ENCODE data around the gene ZNF578.

Gene ZNF578

GRCh38 chr19:52492201-52492993 lies 39.0 kb downstream of the ZNF578 start:
- TF ChIP-seq REST (IDR thresholded peaks at IDR 0.05; ENCODE audit: insufficient read depth in 1 of 2, low read depth in 2 of 2, low read length in 2 of 2) (no peak), TAF1 (IDR thresholded peaks at IDR 0.05; ENCODE audit: borderline replicate concordance, insufficient read depth, low read length) (no peak), POLR2AphosphoS5 (IDR thresholded peaks at IDR 0.05; ENCODE audit: low read depth, low read length) (no peak), FOXP2 (optimal IDR thresholded peaks at IDR 0.05; ENCODE audit: borderline replicate concordance, extremely low read depth, extremely low read length, insufficient read depth) (no peak), SIN3A (IDR thresholded peaks at IDR 0.05; ENCODE audit: borderline replicate concordance, insufficient read depth, low read length) (no peak)

- TF ChIP-seq TAF1 (IDR thresholded peaks at IDR 0.05; ENCODE audit: borderline replicate concordance, insufficient read depth, low read length), result no peak
- TF ChIP-seq FOXP2 (optimal IDR thresholded peaks at IDR 0.05; ENCODE audit: borderline replicate concordance, extremely low read depth, extremely low read length, insufficient read depth), result no peak
Measured at GRCh38 chr19:52492994-52493470, 39.7 kb downstream of the ZNF578 start.

- TF ChIP-seq FOXP2 (optimal IDR thresholded peaks at IDR 0.05; ENCODE audit: borderline replicate concordance, extremely low read depth, extremely low read length, insufficient read depth) (no peak), TAF1 (IDR thresholded peaks at IDR 0.05; ENCODE audit: borderline replicate concordance, insufficient read depth, low read length) (no peak), POLR2AphosphoS5 (IDR thresholded peaks at IDR 0.05; ENCODE audit: low read depth, low read length) (no peak), SIN3A (IDR thresholded peaks at IDR 0.05; ENCODE audit: borderline replicate concordance, insufficient read depth, low read length) (no peak), REST (IDR thresholded peaks at IDR 0.05; ENCODE audit: insufficient read depth in 1 of 2, low read depth in 2 of 2, low read length in 2 of 2) (no peak)
Measured at GRCh38 chr19:52494518-52494917, 41.2 kb downstream of the ZNF578 start.

GRCh38 chr19:52498571-52498970 lies 45.2 kb downstream of the ZNF578 start:
- no peak for TF ChIP-seq TAF1 (IDR thresholded peaks at IDR 0.05; ENCODE audit: borderline replicate concordance, insufficient read depth, low read length)
- no peak for TF ChIP-seq REST (IDR thresholded peaks at IDR 0.05; ENCODE audit: insufficient read depth in 1 of 2, low read depth in 2 of 2, low read length in 2 of 2)
- no peak for TF ChIP-seq SIN3A (IDR thresholded peaks at IDR 0.05; ENCODE audit: borderline replicate concordance, insufficient read depth, low read length)

GRCh38 chr19:52507266-52507665 lies 53.9 kb downstream of the ZNF578 start:
- TF ChIP-seq FOXP2 (optimal IDR thresholded peaks at IDR 0.05; ENCODE audit: borderline replicate concordance, extremely low read depth, extremely low read length, insufficient read depth) (no peak), POLR2AphosphoS5 (IDR thresholded peaks at IDR 0.05; ENCODE audit: low read depth, low read length) (no peak), REST (IDR thresholded peaks at IDR 0.05; ENCODE audit: insufficient read depth in 1 of 2, low read depth in 2 of 2, low read length in 2 of 2) (no peak), SIN3A (IDR thresholded peaks at IDR 0.05; ENCODE audit: borderline replicate concordance, insufficient read depth, low read length) (no peak), TAF1 (IDR thresholded peaks at IDR 0.05; ENCODE audit: borderline replicate concordance, insufficient read depth, low read length) (no peak)
